GM23338 (cell line): Measurements from ENCODE around the gene HEY2. TPM values are rescaled to one million over a fixed set of nuclear protein-coding genes. Genes with fewer than 3 reads are reported as not detected.

Source experiments
- ATAC-seq: fragments of 200-7000 bp; cut with Tn5 transposase; 3 replicates; pipeline ENCODE4 v1.9.1; 2020
- DNase-seq: peaks from one replicate; pipeline ENCODE4 v3.0.0-alpha.2; 2015; ENCODE audit warnings: low spot score
- H2AFZ ChIP-seq: fragments of 200-600 bp; sonication (generic); 2 replicates; pipeline ENCODE4 v1.8.0; 2016; ENCODE audit warnings: antibody characterized with exemption, mild to moderate bottlenecking, moderate library complexity
- H3F3A ChIP-seq: fragments of 200-600 bp; sonication (generic); replicated peaks from 2 replicates; pipeline ENCODE4 v1.8.0; 2017; ENCODE audit warnings: antibody characterized with exemption, mixed run types, low read depth
- H3K27ac ChIP-seq: fragments of 200-600 bp; sonication (generic); 2 replicates; pipeline ENCODE4 v1.6.1; 2016; ENCODE audit warnings: low read depth
- H3K27me3 ChIP-seq: fragments of 200-600 bp; sonication (generic); 2 replicates; pipeline ENCODE4 v1.8.0; 2016; ENCODE audit warnings: mild to moderate bottlenecking, mixed run types, moderate library complexity; ENCODE audit not compliant: insufficient read depth
- H3K36me3 ChIP-seq: fragments of 200-600 bp; sonication (generic); 2 replicates; pipeline ENCODE4 v1.8.0; 2016; ENCODE audit warnings: mild to moderate bottlenecking; ENCODE audit not compliant: insufficient read depth
- H3K4me1 ChIP-seq: fragments of 200-600 bp; sonication (generic); 2 replicates; pipeline ENCODE4 v1.8.0; 2016; ENCODE audit warnings: mild to moderate bottlenecking, moderate library complexity; ENCODE audit not compliant: insufficient read depth
- H3K4me2 ChIP-seq: fragments of 200-600 bp; sonication (generic); 2 replicates; pipeline ENCODE4 v1.7.1; 2017; ENCODE audit warnings: mixed run types
- H3K4me3 ChIP-seq: fragments of 200-600 bp; sonication (generic); 2 replicates; pipeline ENCODE4 v1.6.1; 2016; ENCODE audit warnings: mixed run types
- H3K79me2 ChIP-seq: fragments of 200-600 bp; sonication (generic); replicated peaks from 2 replicates; pipeline ENCODE4 v1.8.0; 2017; ENCODE audit warnings: mild to moderate bottlenecking; ENCODE audit not compliant: insufficient read depth
- H3K9me2 ChIP-seq: fragments of 200-600 bp; sonication (generic); 2 replicates; pipeline ENCODE4 v1.8.0; 2017; ENCODE audit not compliant: insufficient read depth
- H4K20me1 ChIP-seq: fragments of 200-600 bp; sonication (generic); replicated peaks from 2 replicates; pipeline ENCODE4 v1.8.0; 2017; ENCODE audit warnings: mild to moderate bottlenecking; ENCODE audit not compliant: insufficient read depth
- H3K27ac Mint-ChIP-seq: 2 replicates; pipeline ENCODE4 v1.8.0; 2020; ENCODE audit warnings: inconsistent platforms, mild to moderate bottlenecking, moderate library complexity, mixed read lengths
- H3K27me3 Mint-ChIP-seq: 3 replicates; pipeline ENCODE4 v1.8.0; 2022; ENCODE audit warnings: low read depth, mild to moderate bottlenecking, moderate library complexity, mixed read lengths, inconsistent platforms; ENCODE audit not compliant: insufficient read depth, poor library complexity
- H3K36me3 Mint-ChIP-seq: 3 replicates; pipeline ENCODE4 v1.8.0; 2021; ENCODE audit warnings: low read depth, mild to moderate bottlenecking, inconsistent platforms, moderate library complexity, mixed read lengths
- H3K4me1 Mint-ChIP-seq: 3 replicates; pipeline ENCODE4 v1.8.0; 2020; ENCODE audit warnings: mild to moderate bottlenecking, inconsistent platforms, mixed read lengths
- H3K4me3 Mint-ChIP-seq: 3 replicates; pipeline ENCODE4 v1.8.0; 2021; ENCODE audit warnings: moderate library complexity, mild to moderate bottlenecking, inconsistent platforms, mixed read lengths
- H3K9me3 Mint-ChIP-seq: 3 replicates; pipeline ENCODE4 v1.8.0; 2020; ENCODE audit warnings: moderate library complexity, mild to moderate bottlenecking, inconsistent platforms, mixed read lengths
- CREB1 ChIP-seq: fragments of 250-450 bp; sonication (Bioruptor Pico); IDR thresholded peaks from 2 replicates; pipeline ENCODE4 v1.5.0; 2020; ENCODE audit warnings: low read depth, mild to moderate bottlenecking, moderate library complexity
- EZH2 ChIP-seq: fragments of 200-600 bp; sonication (generic); IDR thresholded peaks from one replicate; pipeline ENCODE4 v1.8.0; 2017; ENCODE audit warnings: antibody characterized with exemption, mild to moderate bottlenecking, low read depth; ENCODE audit not compliant: unreplicated experiment
- EZH2phosphoT487 ChIP-seq: fragments of 200-600 bp; sonication (generic); IDR thresholded peaks from one replicate; pipeline ENCODE4 v1.8.1; 2018; ENCODE audit warnings: antibody characterized with exemption; ENCODE audit not compliant: unreplicated experiment
- JUNB ChIP-seq: IDR thresholded peaks from one replicate; pipeline ENCODE4 v1.6.1; 2016; ENCODE audit warnings: antibody characterized with exemption; ENCODE audit not compliant: unreplicated experiment
- NANOG ChIP-seq: IDR thresholded peaks from 2 replicates; pipeline ENCODE4 v1.6.1; 2016; ENCODE audit warnings: antibody characterized with exemption, borderline replicate concordance
- POLR2AphosphoS5 ChIP-seq: IDR thresholded peaks from 2 replicates; pipeline ENCODE4 v1.6.1; 2016; ENCODE audit warnings: antibody characterized with exemption, low read depth
- STAT1 ChIP-seq: IDR thresholded peaks from one replicate; pipeline ENCODE4 v1.6.1; 2016; ENCODE audit warnings: antibody characterized with exemption; ENCODE audit not compliant: unreplicated experiment
- ZNF114 ChIP-seq: fragments of 250-450 bp; sonication (Bioruptor Pico); IDR thresholded peaks from 2 replicates; pipeline ENCODE4 v1.5.0; 2020; ENCODE audit warnings: mild to moderate bottlenecking, moderate library complexity
- ZNF331 ChIP-seq: fragments of 250-450 bp; sonication (Bioruptor Pico); IDR thresholded peaks from 2 replicates; pipeline ENCODE4 v1.5.0; 2020; ENCODE audit warnings: low read depth, mild to moderate bottlenecking, moderate library complexity
- polyA plus RNA-seq: library from polyadenylated mRNA; unstranded; fragments of >200 nt; fragmentation: Nextera tagmentation; extraction: Ambion mirVana; gene quantifications from 2 replicates; pipeline ENCODE4 v1.2.1, GENCODE V29; 2016
- total RNA-seq: library from RNA; depleted of rRNA; stranded (reverse); fragments of >200 nt; shearing (Covaris generic); gene quantifications from 2 replicates; pipeline ENCODE4 v1.2.3, GENCODE V29; 2014
- TF ChIP-seq, protein P1 (sequence below), 2 experiments: fragments of 200-600 bp in 1 of 2; sonication (generic) in 1 of 2; conservative IDR thresholded peaks; 2 replicates each; pipeline versions ENCODE4 v1.5.1 to v1.6.1; 2016 to 2017; ENCODE audit warnings: antibody characterized with exemption in 2 of 2, low read depth in 2 of 2, mild to moderate bottlenecking in 2 of 2, moderate library complexity in 1 of 2
- TF ChIP-seq, protein P2 (sequence below): IDR thresholded peaks from one replicate; pipeline ENCODE4 v1.6.1; 2018; ENCODE audit warnings: antibody characterized with exemption; ENCODE audit not compliant: unreplicated experiment

The HEY2 gene
- total and polyA plus RNA-seq, 2 experiments from 2014 or later, result 4.3 to 8.5 TPM

DNA sequence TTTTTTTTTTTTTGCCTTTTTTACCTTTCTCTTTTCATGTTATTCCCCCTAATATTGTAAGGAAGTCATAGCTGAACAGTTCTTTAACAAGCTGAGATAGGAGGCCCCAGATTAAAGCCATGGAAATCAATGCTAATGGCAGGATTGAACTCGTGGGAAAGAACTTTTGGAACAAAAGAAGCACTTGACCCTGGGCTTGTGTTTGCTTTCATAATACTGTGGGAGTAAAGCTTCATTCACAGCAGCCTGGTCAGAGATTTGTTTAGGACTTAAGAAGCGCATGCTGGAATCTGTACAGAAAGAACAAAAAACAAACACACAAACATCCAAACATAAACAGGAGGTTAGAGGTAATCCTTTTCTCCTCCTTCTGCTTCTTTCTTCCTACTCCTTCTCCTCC, 5.1 kb downstream of the HEY2 start (continued):
- TF ChIP-seq EZH2phosphoT487 (no peak), JUNB (no peak), POLR2AphosphoS5 (no peak), NANOG (no peak), ZNF331 (no peak), CREB1 (CRISPR knock-in tag) (no peak)

DNA sequence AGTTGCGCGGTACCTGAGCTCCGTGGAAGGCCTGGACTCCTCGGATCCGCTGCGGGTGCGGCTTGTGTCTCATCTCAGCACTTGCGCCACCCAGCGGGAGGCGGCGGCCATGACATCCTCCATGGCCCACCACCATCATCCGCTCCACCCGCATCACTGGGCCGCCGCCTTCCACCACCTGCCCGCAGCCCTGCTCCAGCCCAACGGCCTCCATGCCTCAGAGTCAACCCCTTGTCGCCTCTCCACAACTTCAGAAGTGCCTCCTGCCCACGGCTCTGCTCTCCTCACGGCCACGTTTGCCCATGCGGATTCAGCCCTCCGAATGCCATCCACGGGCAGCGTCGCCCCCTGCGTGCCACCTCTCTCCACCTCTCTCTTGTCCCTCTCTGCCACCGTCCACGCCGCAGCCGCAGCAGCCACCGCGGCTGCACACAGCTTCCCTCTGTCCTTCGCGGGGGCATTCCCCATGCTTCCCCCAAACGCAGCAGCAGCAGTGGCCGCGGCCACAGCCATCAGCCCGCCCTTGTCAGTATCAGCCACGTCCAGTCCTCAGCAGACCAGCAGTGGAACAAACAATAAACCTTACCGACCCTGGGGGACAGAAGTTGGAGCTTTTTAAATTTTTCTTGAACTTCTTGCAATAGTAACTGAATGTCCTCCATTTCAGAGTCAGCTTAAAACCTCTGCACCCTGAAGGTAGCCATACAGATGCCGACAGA, 9.9 kb downstream of the HEY2 start:
- peaks cover 9% of the 10 kb centered on the region for H3K4me1 ChIP-seq
- ATAC-seq (peak; percentile 98), DNase-seq (peak; percentile 92)
- peaks cover 4% of the 10 kb centered on the region for H3K27me3 Mint-ChIP-seq
- H3F3A ChIP-seq, result no peaks in the 10 kb centered on the region; the same call in 1 of the 2 replicates
- H2AFZ ChIP-seq, result no peak overlapping the region
- H3K27ac Mint-ChIP-seq, result no peak overlapping the region
- H3K27me3 ChIP-seq, result no peaks in the 10 kb centered on the region
- H3K4me1 Mint-ChIP-seq, result peaks cover 24% of the 10 kb centered on the region
- no peak overlapping the region for H3K4me3 Mint-ChIP-seq
- no peak overlapping the region for H3K4me3 ChIP-seq
- H3K36me3 Mint-ChIP-seq, result peaks cover 51% of the 10 kb centered on the region
- TF ChIP-seq EZH2 (no peak), CREB1 (CRISPR knock-in tag) (0 out of 2 replicates have a peak, but pooled peaks have one; percentile 11)
- TF ChIP-seq, protein P1, sequence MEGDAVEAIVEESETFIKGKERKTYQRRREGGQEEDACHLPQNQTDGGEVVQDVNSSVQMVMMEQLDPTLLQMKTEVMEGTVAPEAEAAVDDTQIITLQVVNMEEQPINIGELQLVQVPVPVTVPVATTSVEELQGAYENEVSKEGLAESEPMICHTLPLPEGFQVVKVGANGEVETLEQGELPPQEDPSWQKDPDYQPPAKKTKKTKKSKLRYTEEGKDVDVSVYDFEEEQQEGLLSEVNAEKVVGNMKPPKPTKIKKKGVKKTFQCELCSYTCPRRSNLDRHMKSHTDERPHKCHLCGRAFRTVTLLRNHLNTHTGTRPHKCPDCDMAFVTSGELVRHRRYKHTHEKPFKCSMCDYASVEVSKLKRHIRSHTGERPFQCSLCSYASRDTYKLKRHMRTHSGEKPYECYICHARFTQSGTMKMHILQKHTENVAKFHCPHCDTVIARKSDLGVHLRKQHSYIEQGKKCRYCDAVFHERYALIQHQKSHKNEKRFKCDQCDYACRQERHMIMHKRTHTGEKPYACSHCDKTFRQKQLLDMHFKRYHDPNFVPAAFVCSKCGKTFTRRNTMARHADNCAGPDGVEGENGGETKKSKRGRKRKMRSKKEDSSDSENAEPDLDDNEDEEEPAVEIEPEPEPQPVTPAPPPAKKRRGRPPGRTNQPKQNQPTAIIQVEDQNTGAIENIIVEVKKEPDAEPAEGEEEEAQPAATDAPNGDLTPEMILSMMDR (conservative IDR thresholded peaks at IDR 0.05; ENCODE audit: low read depth in 2 of 2), result peak; percentile 64 to 92
- H3K9me2 ChIP-seq, result no peaks in the 10 kb centered on the region
- no peak overlapping the region for H3K4me2 ChIP-seq
- no peak overlapping the region for H3K27ac ChIP-seq
- H3K9me3 Mint-ChIP-seq, result no peaks in the 10 kb centered on the region
- 0 out of 2 replicates have a peak, but pooled peaks cover 6% of the 10 kb centered on the region for H3K36me3 ChIP-seq
- no peaks in the 10 kb centered on the region for H3K79me2 ChIP-seq
- no peaks in the 10 kb centered on the region for H4K20me1 ChIP-seq

DNA sequence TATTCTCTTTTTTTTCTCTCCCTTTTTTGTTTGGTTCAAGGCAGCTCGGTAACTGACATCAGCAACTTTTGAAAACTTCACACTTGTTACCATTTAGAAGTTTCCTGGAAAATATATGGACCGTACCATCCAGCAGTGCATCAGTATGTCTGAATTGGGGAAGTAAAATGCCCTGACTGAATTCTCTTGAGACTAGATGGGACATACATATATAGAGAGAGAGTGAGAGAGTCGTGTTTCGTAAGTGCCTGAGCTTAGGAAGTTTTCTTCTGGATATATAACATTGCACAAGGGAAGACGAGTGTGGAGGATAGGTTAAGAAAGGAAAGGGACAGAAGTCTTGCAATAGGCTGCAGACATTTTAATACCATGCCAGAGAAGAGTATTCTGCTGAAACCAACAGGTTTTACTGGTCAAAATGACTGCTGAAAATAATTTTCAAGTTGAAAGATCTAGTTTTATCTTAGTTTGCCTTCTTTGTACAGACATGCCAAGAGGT, 10.6 kb downstream of the HEY2 start:
- H2AFZ ChIP-seq, result no peak overlapping the region
- H3K4me1 ChIP-seq, result peaks cover 2% of the 10 kb centered on the region; the same call in 1 of the 2 replicates
- Mint-ChIP-seq H3K27ac (no peak overlapping the region), H3K27me3 (peaks cover 4% of the 10 kb centered on the region), H3K9me3 (no peaks in the 10 kb centered on the region), H3K4me3 (no peak overlapping the region), H3K4me1 (peaks cover 17% of the 10 kb centered on the region), H3K36me3 (peaks cover 45% of the 10 kb centered on the region)
- no peaks in the 10 kb centered on the region for H3K79me2 ChIP-seq
- DNase-seq (no peak), ATAC-seq (no peak)
- H3K4me3 ChIP-seq, result no peak overlapping the region
- H3F3A ChIP-seq, result no peaks in the 10 kb centered on the region; the same call in 1 of the 2 replicates
- H3K4me2 ChIP-seq, result no peak overlapping the region
- H3K27me3 ChIP-seq, result no peaks in the 10 kb centered on the region
- no peaks in the 10 kb centered on the region for H4K20me1 ChIP-seq
- H3K27ac ChIP-seq, result no peak overlapping the region
- H3K36me3 ChIP-seq, result 0 out of 2 replicates have a peak, but pooled peaks cover 6% of the 10 kb centered on the region
- no peaks in the 10 kb centered on the region for H3K9me2 ChIP-seq
- TF ChIP-seq ZNF331 (no peak), STAT1 (no peak), NANOG (no peak), ZNF114 (CRISPR knock-in tag) (no peak), CREB1 (CRISPR knock-in tag) (no peak), JUNB (no peak), EZH2 (no peak)
- TF ChIP-seq, protein P2, sequence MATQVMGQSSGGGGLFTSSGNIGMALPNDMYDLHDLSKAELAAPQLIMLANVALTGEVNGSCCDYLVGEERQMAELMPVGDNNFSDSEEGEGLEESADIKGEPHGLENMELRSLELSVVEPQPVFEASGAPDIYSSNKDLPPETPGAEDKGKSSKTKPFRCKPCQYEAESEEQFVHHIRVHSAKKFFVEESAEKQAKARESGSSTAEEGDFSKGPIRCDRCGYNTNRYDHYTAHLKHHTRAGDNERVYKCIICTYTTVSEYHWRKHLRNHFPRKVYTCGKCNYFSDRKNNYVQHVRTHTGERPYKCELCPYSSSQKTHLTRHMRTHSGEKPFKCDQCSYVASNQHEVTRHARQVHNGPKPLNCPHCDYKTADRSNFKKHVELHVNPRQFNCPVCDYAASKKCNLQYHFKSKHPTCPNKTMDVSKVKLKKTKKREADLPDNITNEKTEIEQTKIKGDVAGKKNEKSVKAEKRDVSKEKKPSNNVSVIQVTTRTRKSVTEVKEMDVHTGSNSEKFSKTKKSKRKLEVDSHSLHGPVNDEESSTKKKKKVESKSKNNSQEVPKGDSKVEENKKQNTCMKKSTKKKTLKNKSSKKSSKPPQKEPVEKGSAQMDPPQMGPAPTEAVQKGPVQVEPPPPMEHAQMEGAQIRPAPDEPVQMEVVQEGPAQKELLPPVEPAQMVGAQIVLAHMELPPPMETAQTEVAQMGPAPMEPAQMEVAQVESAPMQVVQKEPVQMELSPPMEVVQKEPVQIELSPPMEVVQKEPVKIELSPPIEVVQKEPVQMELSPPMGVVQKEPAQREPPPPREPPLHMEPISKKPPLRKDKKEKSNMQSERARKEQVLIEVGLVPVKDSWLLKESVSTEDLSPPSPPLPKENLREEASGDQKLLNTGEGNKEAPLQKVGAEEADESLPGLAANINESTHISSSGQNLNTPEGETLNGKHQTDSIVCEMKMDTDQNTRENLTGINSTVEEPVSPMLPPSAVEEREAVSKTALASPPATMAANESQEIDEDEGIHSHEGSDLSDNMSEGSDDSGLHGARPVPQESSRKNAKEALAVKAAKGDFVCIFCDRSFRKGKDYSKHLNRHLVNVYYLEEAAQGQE, result no peak
